ENCODE data around the gene KLRC4. TPM values are rescaled to one million over a fixed set of nuclear protein-coding genes. Genes with fewer than 3 reads are reported as not detected.

KLRC4 gene
- total RNA-seq, 1 donor from 2014 or later, result not detected

Other genes starting within 250 kb of the KLRC4 start
- gene OLR1, start 237.6 kb downstream of the KLRC4 start, total RNA-seq, result 4.1 TPM
- gene TMEM52B, start 230.7 kb downstream of the KLRC4 start, total RNA-seq, result not detected
- 44.8 TPM for gene GABARAPL1, start 196.9 kb downstream of the KLRC4 start, total RNA-seq
- gene KLRD1, start 101.9 kb downstream of the KLRC4 start, total RNA-seq, result under 0.01 TPM
- gene KLRK1, start 19.7 kb downstream of the KLRC4 start, total RNA-seq, result 0.82 TPM
- 2.9 TPM for gene KLRC3, start 10.8 kb upstream of the KLRC4 start, total RNA-seq
- 2.0 TPM for gene KLRC2, start 26.3 kb upstream of the KLRC4 start, total RNA-seq
- gene KLRC1, start 43.6 kb upstream of the KLRC4 start, total RNA-seq, result not detected
- 1.6 TPM for gene EIF2S3B, start 96.1 kb upstream of the KLRC4 start, total RNA-seq
- 18.3 TPM for gene MAGOHB, start 203.9 kb upstream of the KLRC4 start, total RNA-seq